DMS 273 (cell line): ENCODE measurements around the gene CPAMD8.

Experiments
- DNase-seq: peaks from one replicate; lab custom pipeline; 2025; ENCODE audit not compliant: unreplicated experiment; lab: John Stamatoyannopoulos, UW

CPAMD8 gene

GRCh38 chr19:16921766-16922591 lies 104.6 kb downstream of the CPAMD8 start:
- no peak for DNase-seq

DNA sequence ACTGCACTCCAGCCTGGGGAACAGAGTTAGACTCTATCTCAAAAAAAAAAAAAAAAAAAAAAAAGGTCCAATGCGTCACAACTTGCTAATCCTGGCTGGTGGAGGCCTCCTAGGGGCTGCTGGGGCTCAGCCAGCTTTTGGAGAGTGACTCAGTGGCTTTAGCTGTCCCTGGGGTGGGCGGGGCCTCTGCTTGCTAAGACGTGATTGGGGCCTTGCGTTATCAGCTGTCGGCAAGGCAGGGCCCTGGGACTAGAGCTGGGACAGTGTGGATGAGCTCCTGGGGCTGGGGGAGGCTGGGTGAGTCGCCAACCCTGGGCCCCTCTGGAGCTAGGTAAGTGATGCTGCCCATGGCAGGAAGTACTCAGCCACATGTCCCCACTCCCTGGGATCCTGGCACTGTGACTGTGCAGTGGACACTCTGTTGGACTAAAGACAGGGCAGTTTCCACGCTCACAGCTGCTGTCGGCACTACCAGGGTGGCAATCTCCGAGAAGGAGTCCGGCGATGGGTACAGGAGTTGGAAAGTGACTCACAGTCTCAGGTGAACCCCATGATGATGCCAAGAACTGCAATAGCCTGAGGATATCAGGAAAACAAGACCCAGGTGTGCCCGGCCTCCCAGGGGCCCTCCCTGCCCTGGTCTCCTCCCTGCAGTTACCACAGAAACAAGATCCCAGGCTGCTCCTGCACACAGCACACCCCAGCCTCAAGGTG lies 105.6 kb downstream of the CPAMD8 start:
- DNase-seq = peak; percentile 12

DNA sequence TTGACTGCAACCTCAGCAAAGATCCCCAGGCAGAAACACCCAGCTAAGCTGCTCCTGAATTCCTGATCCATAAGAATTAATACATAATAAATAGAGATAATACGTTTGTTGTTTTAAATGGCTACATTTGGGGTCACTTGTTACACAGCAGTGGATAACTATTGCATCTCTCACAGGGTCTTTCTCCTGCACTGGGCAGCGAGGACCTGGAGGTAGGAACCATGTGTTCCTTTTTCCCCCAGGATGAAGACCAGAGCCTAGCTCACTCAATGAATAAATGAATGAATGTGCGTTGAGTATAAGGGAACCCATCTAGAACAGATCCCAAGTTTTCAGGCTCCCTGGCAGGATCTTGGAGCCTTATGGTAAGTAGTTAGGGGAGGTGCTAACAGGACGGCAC lies 107.1 kb downstream of the CPAMD8 start:
- no peak for DNase-seq

GRCh38 chr19:16917401-16917800 lies 109.2 kb downstream of the CPAMD8 start:
- no peak for DNase-seq

DNA sequence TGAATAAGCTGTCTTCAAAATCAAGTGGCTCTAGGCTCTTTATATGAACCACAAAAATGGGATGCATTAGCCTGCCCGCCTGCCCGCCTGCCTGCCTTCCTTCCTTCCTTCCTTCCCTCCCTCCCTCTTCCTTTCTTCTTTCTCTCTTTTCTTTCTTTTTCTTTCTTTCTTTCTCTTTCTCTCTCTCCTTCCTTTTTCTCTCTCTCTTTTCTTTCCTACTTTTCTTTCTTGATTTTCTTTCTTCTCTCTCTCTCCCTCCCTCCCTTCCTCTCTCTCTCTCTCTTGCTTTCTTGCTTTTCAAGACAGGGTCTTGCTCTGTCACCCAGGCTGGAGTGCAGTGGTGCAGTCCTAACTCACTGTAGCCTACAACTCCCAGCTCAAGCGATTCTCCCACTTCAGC lies 110.9 kb downstream of the CPAMD8 start:
- no peak for DNase-seq

DNA sequence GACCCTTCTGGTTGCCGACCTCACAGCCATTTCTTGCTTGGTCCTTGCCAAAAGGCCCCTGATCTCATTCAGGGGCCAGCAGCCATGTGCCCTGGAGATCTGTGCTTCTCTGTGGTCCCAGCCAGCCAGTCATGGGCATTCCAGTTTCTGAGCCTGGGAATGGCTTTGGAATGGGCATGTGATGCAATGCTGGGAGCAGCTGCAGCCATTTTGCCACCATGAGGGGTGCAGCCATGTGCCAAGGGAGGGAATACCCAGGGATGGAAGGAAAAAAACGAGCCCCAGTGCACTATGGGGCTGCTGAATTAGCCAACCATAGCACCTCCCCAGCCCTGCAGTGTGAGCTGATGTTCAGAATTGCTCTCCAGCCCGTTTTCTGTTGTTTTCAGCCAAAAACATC lies 111.5 kb downstream of the CPAMD8 start:
- no peak for DNase-seq

- no peak for DNase-seq
These were observed 112.2 kb downstream of the CPAMD8 start for GRCh38 chr19:16914421-16914820.

DNA sequence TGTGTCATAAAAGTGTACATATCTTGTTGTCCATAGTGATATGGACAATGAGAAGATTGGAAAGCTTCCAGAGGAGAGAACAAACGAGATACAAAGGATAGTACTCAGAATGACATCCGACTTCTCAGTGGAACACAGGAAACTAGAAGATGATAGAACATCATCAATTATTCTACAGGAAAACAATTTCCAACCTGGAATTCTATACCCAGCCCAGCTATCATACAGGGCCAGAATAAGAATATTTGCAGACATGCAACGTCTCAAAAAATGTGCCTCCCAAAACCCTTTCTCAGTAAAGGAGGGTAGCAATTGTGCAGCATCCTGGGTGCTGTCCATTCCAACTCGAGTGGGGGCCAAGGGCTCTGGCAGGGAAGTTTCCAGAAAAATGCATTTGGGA lies 113.8 kb downstream of the CPAMD8 start:
- no peak for DNase-seq

GRCh38 chr19:16911046-16911445 lies 115.6 kb downstream of the CPAMD8 start:
- DNase-seq = no peak

GRCh38 chr19:16908759-16909158 lies 117.9 kb downstream of the CPAMD8 start:
- no peak for DNase-seq

DNA sequence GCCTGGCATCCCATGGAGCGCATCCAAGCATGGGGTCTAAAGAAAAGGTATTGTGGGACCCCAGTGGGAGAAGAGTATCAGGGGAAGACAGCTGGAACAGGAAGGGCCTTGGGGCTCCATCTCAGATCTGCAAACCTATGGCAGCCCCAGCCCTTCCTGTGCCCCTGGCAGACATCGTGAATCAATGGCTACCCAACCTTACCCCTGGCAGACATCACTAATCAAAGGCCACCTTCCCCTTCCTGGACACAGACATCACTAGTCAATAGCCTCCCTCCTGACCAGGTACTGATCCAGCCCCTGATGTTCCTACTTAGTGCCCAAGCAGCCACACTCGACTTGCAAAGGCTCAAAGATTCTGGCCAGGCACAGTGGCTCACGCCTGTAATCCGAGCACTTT lies 122.0 kb downstream of the CPAMD8 start:
- DNase-seq = no peak

- DNase-seq = no peak
These were observed 123.3 kb downstream of the CPAMD8 start for GRCh38 chr19:16903347-16903746.

GRCh38 chr19:16902545-16902944 lies 124.1 kb downstream of the CPAMD8 start:
- DNase-seq = no peak

GRCh38 chr19:16901491-16902175 lies 125.0 kb downstream of the CPAMD8 start:
- DNase-seq = peak; percentile 62

GRCh38 chr19:16899566-16900075 lies 127.0 kb downstream of the CPAMD8 start:
- DNase-seq = peak; percentile 33

DNA sequence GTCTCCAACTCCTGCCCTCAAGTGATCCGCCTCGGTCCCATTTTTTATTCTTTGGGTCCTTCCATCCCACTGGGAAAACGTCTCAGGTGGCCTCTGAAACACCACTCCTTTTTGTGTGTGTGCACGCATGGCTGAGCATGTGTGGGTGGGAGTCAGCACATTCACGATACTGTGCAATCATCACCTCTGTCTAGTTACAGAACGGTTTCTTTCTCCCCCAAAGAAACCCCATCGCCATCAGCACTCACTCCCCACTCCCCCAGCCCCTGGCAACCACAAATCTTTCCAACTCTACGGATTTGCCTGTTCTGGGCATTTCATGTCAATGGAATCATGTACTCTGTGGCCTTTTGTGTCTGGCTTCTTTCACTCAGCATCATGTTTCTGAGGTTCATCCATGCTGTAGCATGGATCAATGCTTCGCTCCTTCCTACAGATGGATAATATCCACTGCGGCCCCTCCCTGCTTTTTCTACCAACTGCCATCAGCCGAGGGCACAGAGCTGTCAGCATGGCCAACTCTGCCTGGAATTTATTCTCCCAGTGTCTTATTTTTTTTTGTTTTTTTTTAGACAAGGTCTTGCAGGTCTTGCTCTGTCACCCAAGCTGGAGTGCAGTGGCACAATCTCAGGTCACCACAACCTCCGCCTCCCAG lies 128.1 kb downstream of the CPAMD8 start:
- no peak for DNase-seq

GRCh38 chr19:16897856-16898161 lies 128.8 kb downstream of the CPAMD8 start:
- DNase-seq = no peak

- no peak for DNase-seq
These were observed 129.4 kb downstream of the CPAMD8 start for GRCh38 chr19:16897029-16897855.

GRCh38 chr19:16896146-16897028 lies 130.2 kb downstream of the CPAMD8 start:
- no peak for DNase-seq
